NCI-H748 treated with DMSO at 0.1 percent for 48 hours (cell line): ENCODE measurements around the gene VAMP8.
"Not testable (repeated sequence)": the region's sequence is repeated elsewhere in the genome, so short reads cannot be mapped to it uniquely, and the experiment has no call there.

ENCODE experiments used
- DNase-seq: peaks from one replicate; lab custom pipeline; 2025; lab: John Stamatoyannopoulos, UW

The VAMP8 gene

DNA sequence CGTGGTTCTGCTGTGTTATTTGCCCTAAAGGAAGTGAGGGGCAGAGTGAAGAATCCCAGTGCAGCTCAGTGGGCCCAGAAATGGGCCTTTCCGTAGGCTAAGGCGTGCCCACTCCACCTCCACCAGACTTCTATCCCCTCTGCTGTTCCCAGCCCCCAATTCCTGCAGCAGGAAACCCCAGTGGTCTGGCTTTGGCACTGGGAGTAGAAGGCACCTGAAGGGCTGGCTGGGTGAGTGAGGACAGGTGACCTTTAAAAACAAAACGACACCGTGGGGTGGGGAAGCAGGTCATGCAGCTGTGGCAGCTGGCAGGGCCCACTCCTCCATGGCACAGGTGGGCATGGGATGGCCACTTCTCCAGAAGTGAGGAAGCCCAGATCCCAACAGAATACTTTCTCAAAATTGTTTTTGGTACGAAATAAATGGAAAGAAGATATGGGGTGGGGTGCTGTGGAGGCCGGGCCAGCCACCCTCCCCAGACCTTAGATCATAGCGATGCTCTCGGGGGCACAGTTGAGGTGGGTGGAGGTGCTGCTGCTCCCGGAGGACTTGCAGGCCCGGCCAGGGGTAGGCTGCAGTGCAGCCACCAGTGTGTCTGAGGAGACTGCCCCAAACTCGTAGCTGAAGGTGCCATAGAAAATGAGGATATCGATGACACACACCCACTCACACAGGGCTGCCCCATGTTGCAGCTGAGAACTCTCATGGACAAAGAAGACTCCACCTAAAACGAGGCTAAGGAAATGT, 21.4 kb downstream of the VAMP8 start:
- DNase-seq = no peak

DNA sequence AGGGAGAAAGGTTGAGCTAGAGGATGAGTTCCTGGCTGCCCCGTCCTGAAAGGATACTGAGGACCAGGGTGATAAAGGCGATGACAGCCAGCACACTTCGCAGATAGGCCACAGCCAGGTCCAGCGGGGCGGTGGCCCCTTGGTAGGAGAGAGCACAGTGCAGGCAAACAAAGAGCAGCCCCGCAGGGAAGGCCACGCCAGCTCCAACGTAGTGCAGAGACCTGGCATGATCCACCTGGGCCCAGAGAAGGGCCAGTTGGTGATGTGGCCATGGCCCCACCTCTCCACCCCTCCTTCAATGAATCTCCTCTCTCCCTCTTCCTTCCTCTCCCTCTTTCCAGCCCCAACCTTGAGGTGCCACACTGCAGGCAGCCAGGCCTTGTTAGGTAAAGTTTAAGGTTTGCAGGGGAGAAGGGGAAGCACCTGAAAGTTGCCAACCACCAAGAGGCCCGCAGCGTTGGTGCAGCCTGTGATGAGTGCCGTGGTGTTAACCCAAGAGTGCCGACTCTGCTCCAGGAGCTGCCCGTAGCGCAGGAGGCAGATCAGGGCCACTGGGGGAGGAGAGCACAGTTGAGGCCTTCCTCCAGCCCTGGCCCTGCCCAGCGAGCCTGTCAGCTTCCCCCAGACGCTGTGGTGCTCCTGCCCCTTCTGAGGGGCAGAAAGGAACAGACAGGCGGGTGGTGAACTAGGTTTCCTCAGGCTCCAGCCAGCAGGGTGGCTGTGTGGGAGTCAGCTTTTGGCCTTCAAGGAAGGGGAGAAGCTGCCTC, 22.3 kb downstream of the VAMP8 start:
- DNase-seq = no peak

DNA sequence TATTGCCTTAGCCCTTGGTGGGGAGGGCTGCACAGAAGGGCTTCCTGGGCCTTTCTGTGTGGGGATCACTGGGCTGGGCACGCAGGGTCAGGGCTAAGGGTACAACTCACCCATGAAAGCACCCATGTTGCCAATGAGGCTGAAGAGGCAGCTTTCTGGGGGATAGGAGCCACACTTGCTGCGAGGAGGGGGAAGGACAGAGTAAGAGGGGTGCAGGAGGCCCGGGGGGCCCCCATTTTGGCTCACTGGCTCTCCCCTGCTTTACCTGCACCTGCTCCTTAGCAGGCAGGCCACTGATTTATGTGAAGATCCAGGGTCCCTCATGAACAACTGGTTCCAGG, 22.8 kb downstream of the VAMP8 start:
- no peak for DNase-seq

DNA sequence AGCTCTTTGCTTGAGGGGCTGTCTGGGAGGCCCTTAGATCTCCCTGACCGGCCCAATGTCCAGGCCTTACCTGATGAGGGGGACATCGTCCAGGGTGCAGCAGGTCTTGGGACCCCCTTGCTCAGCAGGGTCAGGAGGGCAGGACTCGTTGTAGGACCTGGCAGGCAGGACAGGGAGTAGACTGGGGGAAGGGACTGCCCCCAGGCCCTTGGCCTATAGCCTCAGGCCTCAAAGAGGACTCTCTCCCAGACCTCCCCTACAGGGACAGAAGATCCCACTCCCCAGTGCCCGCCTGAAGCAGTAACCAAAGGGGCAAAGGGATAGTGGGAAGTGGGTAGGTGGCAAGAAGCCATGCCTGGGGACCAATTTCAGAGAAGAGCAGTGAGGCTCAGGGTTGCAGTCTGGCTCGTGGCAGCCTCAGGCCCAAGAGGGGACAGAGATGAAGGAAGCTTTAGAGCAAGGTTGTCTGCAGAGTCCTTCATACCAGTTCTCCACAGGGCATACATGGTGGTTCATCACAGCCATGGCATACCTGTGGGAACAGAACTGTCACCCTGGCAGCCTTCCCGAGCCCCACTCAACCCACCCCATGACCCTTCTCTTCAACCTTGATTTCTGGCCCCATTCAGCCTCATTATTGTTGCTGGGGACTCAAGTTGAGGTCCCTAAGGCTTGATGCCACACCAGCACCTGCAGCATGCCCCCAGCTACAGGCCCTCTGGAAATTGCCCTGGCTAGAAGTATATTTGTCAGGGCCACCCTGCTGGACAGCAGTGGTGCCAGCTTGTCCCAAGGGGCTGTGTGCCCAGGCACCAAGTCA, 23.8 kb downstream of the VAMP8 start:
- DNase-seq = no peak

DNA sequence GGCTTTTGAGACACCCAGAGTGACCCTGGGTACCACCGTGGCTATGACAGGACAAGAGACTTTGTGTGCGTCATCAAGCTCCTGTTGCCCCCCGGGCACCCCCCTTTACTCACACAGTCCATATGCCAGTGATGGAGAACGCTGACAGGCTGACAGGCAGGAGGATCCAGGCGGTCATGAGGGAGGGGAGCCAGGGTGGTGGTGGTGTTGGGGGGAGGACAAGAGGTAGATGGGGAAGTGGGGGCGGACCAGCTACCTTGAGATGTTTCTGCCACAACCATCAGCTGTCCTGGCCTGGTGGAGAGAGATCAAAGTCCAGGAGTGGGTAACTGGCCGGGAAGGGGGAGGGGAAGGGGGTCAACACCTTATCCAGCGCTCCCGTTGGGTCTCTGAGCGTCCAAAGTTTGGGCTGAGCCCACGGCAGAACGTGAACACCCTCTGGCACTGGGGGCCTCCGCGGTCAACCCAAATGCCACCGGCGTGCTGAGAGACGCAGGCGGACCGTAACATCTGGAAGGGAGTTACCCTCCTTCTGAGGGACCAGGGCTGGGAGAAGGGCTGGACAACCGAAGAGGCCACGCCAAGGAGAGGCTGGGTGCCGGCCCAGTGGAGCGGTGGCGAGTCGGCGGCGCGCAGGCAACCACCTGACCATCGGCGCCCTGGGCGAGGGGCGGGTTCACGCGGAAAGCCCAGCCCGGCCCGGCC, 24.5 kb downstream of the VAMP8 start:
- DNase-seq = no peak

DNA sequence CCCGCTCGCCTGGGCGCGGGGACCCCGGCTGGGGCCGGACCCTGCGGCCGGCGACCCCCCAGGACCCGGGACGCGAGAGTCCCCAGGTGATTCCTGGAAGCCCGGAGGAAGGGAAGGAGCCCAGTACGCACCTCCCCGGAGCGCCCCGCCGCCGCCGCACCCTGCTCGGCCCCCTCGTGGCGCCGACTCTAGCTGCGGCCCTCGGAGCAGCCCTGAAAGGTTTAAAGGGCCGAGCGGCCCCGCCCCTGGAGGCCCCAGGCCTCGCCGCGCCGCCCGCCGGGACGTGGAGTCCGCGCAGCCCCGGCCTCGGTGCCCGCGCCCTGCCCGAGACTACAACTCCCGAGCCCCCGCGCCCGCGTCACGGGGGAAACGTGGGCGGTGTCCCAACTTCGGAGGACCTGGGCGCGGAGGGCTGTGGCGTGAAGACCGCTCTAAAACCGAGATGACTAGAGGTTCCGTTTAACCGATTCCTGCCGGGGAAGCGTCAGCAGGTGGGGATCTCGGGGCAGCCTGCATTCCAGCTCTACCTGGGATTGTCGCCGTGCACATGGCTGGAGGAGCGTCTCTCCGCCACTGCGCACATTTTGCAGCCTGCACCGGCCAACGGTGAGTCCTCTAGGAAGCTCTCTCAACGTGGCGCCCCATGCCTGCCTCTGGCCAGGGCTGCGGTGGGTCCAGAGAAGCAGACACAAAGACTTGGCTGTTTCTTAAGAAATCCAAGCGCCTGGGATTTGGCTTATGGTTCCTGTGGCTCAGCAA, 25.3 kb downstream of the VAMP8 start, which contains the start of gene TMEM150A:
Gene TMEM150A (minus strand): TSS at position 223 of the 759 bp plus-strand sequence. CDS start 750 bp downstream, outside the sequence.
- peak; percentile 49 for DNase-seq

DNA sequence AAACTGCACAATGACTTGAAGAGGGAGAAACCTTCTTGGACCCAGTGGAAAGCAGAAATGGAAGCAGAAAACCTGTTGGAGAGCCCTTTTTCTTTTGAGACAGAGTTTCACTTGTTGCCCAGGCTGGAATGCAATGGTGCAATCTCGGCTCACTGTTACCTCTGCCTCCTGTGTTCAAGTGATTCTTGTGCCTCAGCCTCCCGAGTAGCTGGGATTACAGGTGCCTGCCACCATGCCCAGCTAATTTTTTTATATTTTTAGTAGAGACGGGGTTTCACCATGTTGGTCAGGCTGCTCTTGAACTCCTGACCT, 26.7 kb downstream of the VAMP8 start:
- not testable (repeated sequence) for DNase-seq

DNA sequence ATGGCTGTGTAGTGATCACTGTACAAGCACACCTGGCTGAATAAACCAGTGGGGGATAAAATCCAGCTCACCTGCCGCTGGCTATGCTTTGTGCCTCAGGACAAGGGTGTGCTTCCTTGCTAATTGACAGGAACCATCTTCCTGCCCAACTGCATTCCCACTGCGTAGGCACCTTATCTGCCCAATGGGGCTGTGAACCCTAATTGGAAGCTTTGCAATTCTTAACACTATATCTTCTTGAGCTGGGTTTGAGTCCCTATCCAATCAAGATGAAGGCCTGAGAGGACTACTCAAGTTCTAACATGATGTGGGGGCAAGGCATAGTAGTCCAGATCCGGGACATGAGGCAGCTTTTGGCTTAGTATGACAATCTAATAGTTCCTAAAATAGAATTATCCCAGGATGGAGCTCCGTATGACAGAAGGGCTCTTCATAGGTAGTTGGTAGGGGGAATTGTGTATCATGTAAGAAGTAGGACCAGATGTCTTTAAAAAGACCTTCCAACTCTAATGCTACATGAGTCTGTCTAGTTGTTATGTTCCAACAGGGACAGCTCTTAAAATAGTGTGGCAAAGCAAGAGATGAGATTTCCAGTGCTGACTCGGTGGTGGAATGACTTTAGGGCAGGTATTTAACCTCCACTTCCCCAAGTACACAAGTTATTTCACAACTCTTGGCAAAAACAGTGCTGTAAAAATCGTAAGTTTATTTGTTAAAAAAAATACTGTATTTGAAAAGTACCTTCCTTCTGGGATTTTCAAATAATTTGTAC, 27.4 kb downstream of the VAMP8 start:
- no peak for DNase-seq

DNA sequence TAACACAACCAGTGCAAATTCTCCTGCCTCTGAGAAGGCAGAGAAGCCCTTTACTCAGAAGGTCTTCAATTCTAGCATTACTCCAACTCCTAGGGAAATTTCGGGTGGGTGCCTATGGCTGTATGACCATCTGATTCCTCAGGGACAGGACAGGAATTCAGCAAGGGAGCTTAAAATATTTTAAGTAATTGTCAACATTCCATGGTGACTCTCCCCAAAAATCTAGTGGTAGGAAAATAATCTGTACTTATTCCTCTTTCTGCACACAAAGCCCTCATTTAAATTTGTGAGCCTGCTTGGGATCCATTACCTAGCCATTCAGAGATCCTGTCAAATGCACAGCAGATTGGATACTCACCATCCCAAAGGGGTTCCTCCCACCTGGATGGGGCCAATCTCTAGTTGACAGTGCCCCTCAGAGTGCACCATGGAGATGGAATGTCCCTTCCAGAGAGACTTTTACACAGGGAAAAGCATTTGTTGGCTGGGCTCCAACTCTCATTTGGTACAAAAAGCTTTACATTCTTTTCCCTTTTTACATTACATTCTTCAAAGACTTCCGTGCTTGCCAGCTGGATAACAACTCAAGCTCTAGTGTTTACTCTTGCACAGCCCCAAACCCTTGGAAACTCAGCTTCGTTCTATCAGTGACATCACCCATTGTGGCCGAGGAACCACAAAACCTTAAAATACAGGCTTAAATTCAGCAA, 28.2 kb downstream of the VAMP8 start:
- no peak for DNase-seq

DNA sequence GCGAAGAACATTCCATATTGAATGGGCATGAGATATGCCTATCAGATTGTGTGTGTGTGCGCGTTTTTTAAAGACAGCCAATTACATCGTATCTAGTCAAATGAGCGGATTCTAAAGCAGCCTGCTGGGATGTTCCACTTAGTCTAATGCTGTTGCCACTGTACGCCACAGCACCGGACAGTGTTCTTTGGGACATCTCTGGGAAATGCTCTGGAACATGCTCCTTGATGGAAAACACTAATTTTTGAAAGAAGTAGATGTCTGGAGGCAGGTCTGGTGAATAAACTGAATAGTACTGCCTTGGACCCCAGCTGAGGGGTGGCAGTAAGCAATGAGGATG, 28.7 kb downstream of the VAMP8 start:
- no peak for DNase-seq

DNA sequence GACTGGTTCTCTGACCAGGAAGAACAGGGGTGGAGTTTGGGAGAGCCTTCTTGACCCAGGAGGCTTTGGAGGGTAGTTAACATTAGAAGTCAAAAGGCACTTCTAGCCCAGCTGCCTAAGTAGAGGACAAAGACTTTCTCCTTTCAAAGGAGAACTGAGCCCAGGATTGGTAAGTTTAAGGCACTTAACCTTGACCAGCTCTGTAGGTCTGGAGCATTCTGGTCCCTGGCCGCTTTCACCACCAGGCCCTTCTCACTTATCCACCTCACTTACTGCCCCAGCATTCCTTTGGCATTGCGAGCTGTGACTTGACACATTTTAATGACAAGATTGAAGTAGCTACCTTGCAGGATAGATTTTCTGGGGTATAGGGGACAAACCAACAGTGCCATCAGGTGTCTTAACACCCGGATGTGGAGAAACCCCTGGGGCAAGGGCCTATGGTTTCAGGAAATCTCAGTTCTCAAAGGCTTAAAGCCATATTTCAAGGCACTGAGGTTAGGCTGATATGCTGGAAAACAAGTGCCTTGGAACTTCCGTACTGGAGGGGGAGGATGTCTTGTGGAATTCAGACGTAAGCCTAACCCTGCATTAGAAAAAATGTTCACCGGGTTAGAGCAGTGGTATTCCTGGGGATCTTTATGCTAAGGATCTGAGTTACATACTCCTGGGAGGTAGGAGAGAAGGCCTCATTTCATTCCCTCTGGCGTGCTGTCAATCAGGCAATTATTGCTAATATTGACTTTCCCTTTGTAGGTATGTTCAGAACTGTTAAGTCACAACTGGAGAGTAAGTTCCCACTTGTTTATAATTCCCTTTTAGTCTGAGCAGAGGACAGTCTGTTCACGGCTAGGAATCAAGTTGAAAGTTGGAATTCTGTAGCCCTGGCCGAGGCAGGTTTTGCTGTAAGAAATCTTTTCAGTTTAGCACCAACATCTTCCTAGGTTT, 30.2 kb downstream of the VAMP8 start:
- no peak for DNase-seq

DNA sequence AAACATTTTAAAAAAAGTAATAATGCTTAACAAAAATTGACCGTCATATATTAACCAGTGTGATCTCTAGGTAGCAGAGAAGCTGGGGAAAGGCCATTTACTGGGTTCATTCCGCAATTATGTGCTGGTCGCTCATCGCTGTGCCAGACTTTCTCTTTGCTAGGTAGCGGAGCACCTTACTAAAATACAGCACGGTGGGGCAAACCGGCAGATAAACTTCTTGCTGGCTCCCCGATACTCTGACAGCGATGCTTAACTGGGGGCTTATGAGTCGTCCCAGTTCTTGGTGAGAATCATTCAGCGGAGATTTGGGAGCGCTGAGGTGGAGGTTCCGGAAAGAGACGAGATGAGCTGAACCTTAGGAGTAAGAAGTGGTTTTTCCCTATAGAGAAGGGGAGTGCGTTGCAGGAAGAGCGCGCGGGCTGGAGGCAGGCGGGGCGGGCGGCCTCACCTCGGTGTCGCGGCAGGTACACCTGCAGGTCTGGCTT, 33.9 kb downstream of the VAMP8 start:
- DNase-seq = no peak

DNA sequence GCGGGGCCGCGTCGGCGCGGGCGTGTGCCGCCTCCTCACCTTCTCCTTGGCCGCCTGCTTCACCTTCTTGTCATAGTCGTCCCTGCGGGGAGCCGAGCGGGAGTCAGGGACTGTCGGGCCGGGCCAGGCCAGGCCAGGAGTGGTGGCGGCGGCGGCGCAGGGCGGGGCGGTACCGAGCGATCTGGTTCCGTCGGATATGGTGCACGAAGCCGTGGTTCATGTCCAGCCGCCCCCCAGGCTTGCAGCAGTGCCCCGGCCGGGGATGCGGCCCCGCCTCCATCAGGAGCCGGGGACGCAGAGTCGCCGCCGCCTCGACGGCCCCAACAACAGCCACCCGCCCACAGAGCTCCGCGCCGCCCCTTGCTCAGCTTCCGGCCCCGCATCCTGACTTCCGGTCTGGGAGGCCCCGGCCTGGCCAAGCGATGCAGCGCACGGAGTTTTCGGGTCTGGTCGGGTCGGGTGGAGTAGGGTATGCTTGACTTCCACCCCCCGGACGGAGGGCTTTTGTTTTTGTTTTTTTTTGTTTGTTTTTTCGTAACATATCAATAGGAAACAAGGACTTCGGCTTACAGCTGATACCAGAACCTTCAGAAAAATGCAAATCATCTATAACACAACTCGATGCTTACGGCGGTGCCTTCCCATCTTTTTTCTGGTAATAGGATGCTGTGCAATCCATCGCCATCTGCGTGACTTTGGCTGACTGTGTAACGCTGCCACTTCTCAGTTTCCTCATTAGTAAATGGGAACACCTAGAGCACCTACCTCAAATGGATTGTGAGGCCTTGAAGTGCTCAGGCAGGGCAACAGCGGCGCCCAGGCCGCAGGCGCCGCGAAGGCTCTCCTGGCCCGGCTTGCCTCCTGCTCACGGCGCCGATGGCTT, 34.6 kb downstream of the VAMP8 start, which contains the start of gene C2orf68:
Gene C2orf68 (minus strand): TSS at position 362 of the 883 bp plus-strand sequence. CDS start 82 bp downstream, at position 280.
- DNase-seq = peak; percentile 35

DNA sequence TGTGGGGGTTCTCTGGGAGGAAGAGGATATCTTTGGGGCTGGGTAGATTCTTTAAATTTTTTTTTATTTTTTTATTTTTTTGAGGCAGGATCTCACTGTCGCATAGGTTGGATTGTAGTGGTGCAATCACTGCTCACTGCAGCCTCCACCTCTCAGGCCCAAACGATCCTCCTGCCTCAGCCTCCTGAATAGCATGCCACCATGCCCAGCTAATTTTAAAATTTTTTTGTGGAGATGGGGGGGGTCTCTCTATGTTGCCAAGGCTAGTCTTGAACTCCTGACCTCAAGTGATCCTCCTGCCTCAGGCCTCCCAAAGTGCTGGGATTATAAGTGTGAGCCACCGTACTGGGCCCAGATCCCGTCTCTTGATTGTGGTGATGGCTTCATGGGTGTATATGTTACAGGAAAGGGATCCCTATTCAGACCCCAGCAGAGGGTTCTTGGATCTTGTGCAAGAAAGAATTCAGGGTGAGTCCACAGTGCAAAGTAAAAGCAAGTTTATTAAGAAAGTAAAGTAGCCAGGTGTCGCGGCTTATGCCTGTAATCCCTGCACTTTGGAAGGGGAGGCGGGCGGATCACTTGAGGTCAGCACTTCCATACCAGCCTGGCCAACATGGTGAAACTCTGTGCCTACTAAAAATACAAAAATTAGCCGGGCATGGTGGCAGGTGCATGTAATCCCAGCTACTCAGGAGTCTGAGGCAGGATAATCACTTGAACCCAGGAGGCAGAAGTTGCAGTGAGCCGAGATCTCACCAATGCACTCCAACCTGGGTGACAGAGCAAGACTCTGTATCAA, 36.5 kb downstream of the VAMP8 start:
- DNase-seq = no peak

DNA sequence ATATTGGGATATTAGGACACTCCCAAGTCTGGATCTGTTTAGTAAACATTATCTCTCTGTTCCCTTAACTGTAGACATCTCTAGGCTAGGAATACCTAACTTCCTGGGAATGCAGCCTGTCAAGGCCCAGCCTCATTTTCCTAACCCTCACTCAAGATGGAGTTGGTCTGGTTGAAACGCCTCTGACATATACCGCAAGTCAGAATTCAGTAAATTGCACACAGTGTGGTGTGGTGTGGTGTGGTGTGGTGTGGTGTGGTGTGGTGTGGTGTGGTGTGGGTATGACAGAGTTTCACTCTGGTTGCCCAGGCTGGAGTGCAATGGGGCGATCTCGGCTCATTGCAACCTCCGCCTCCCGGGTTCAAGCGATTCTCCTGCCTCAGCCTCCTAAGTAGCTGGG, 37.4 kb downstream of the VAMP8 start:
- DNase-seq = not testable (repeated sequence)

DNA sequence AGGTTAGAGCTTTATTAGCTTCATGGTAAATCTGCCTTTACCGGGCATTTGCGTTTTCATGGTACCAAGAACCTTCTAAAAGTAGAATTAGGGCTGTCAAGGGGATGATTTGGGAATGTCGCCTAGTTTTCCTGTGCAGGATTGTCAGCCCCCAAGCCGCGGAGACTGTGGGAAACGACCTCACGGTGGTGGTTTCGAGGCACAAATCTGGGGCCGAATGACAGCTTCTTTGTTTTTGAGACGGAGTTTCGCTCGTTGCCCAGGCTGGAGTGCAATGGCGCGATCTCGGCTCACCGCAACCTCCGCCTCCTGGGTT, 38.0 kb downstream of the VAMP8 start:
- DNase-seq = no peak

DNA sequence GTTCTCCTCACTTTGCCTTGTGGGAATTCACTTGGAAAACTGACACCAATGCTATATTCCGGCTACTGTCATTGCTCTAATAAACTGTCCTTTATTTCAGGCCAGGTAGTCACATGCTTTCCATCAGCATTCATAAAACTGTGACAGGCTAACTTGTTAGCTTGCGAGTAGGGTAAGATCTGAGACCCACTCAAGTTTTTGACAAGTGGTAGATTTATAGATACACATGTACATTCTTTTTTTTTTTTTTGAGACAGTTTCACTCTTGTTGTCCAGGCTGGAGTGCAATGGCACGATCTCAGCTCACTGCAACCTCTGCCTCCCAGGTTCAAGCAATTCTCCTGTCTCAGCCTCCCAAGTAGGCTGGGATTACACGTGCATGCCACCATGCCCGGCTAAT, 40.3 kb downstream of the VAMP8 start:
- not testable (repeated sequence) for DNase-seq
